Measurements from ENCODE around the gene NOSIP. TPM values are rescaled to one million over a fixed set of nuclear protein-coding genes. Genes with fewer than 3 reads are reported as not detected.

Gene NOSIP
- total RNA-seq, 1 donor from 2014 or later: 62.0 TPM

GRCh38 chr19:49507803-49508494, 72.4 kb downstream of the NOSIP start:
- no peaks in the 10 kb centered on the region for H3K27me3 Mint-ChIP-seq
- H3K36me3 Mint-ChIP-seq: no peaks in the 10 kb centered on the region
- no peak overlapping the region for H3K4me3 Mint-ChIP-seq
- peaks cover 13% of the 10 kb centered on the region for H3K4me1 Mint-ChIP-seq (ENCODE audit: unreplicated experiment)
- no peak for DNase-seq (ENCODE audit: extremely low spot score, unreplicated experiment)
- no peaks in the 10 kb centered on the region for H3K9me3 Mint-ChIP-seq
- peak overlapping the region; percentile 15 for H3K27ac Mint-ChIP-seq
- TF ChIP-seq CTCF (conservative IDR thresholded peaks at IDR 0.05): no peak

- no peaks in the 10 kb centered on the region for H3K9me3 Mint-ChIP-seq
- H3K4me1 Mint-ChIP-seq (ENCODE audit: unreplicated experiment): peaks cover 6% of the 10 kb centered on the region
- no peak overlapping the region for H3K4me3 Mint-ChIP-seq
- no peaks in the 10 kb centered on the region for H3K27me3 Mint-ChIP-seq
- H3K36me3 Mint-ChIP-seq: no peaks in the 10 kb centered on the region
- no peak overlapping the region for H3K27ac Mint-ChIP-seq
- DNase-seq (ENCODE audit: extremely low spot score, unreplicated experiment): no peak
- peak; percentile 80 for TF ChIP-seq CTCF (conservative IDR thresholded peaks at IDR 0.05)
Measured at GRCh38 chr19:49506575-49507105, 73.7 kb downstream of the NOSIP start.

Other genes with a start within 250 kb of the NOSIP start
- not detected in 2 replicates for gene CD37, start 245.2 kb downstream of the NOSIP start, total RNA-seq (ENCODE audit: low replicate concordance)
- gene TEAD2, start 218.1 kb downstream of the NOSIP start, total RNA-seq (ENCODE audit: low replicate concordance): 28.9 and 116 TPM in 2 replicates
- 0.90 and 9.4 TPM in 2 replicates for gene DKKL1, start 216.7 kb downstream of the NOSIP start, total RNA-seq (ENCODE audit: low replicate concordance)
- not detected in 2 replicates for gene KASH5, start 192.3 kb downstream of the NOSIP start, total RNA-seq (ENCODE audit: low replicate concordance)
- gene PTH2, start 157.1 kb downstream of the NOSIP start, total RNA-seq (ENCODE audit: low replicate concordance): not detected in 2 replicates
- not detected in 2 replicates for gene GFY, start 155.2 kb downstream of the NOSIP start, total RNA-seq (ENCODE audit: low replicate concordance)
- gene SLC17A7, start 139.0 kb downstream of the NOSIP start, total RNA-seq (ENCODE audit: low replicate concordance): 0.19 TPM in 1 of 2 replicates, not detected in the other
- gene PIH1D1, start 128.7 kb downstream of the NOSIP start, total RNA-seq (ENCODE audit: low replicate concordance): 83.1 and 93.3 TPM in 2 replicates
- gene ALDH16A1, start 127.3 kb downstream of the NOSIP start, total RNA-seq (ENCODE audit: low replicate concordance): 22.7 and 33.7 TPM in 2 replicates
- 1.9 and 2.0 TPM in 2 replicates for gene FLT3LG, start 106.3 kb downstream of the NOSIP start, total RNA-seq (ENCODE audit: low replicate concordance)
- gene RPL13A, start 92.9 kb downstream of the NOSIP start, total RNA-seq (ENCODE audit: low replicate concordance): 3,274 and 3,593 TPM in 2 replicates
- gene RPS11, start 84.1 kb downstream of the NOSIP start, total RNA-seq (ENCODE audit: low replicate concordance): 2,401 and 2,461 TPM in 2 replicates
- gene FCGRT, start 67.9 kb downstream of the NOSIP start, total RNA-seq (ENCODE audit: low replicate concordance): 102 and 106 TPM in 2 replicates
- 4.5 and 12.1 TPM in 2 replicates for gene RCN3, start 52.6 kb downstream of the NOSIP start, total RNA-seq (ENCODE audit: low replicate concordance)
- 5.1 and 5.2 TPM in 2 replicates for gene PRRG2, start 760 bp upstream of the NOSIP start, total RNA-seq (ENCODE audit: low replicate concordance)
- 32.0 and 40.0 TPM in 2 replicates for gene PRR12, start 10.6 kb upstream of the NOSIP start, total RNA-seq (ENCODE audit: low replicate concordance)
- 10.6 and 16.0 TPM in 2 replicates for gene RRAS, start 59.6 kb upstream of the NOSIP start, total RNA-seq (ENCODE audit: low replicate concordance)
- gene SCAF1, start 61.7 kb upstream of the NOSIP start, total RNA-seq (ENCODE audit: low replicate concordance): 75.0 and 78.1 TPM in 2 replicates
- gene IRF3, start 85.3 kb upstream of the NOSIP start, total RNA-seq (ENCODE audit: low replicate concordance): 81.4 and 86.6 TPM in 2 replicates
- gene BCL2L12, start 85.4 kb upstream of the NOSIP start, total RNA-seq (ENCODE audit: low replicate concordance): 40.8 and 49.2 TPM in 2 replicates
- gene PRMT1, start 96.7 kb upstream of the NOSIP start, total RNA-seq (ENCODE audit: low replicate concordance): 131 and 195 TPM in 2 replicates
- gene ADM5, start 109.0 kb upstream of the NOSIP start, total RNA-seq (ENCODE audit: low replicate concordance): 1.7 and 3.2 TPM in 2 replicates
- 7.8 and 65.0 TPM in 2 replicates for gene CPT1C, start 110.6 kb upstream of the NOSIP start, total RNA-seq (ENCODE audit: low replicate concordance)
- not detected in 2 replicates for gene TSKS, start 182.8 kb upstream of the NOSIP start, total RNA-seq (ENCODE audit: low replicate concordance)
- gene AP2A1, start 186.4 kb upstream of the NOSIP start, total RNA-seq (ENCODE audit: low replicate concordance): 75.2 and 82.9 TPM in 2 replicates
- 26.8 and 29.3 TPM in 2 replicates for gene FUZ, start 232.7 kb upstream of the NOSIP start, total RNA-seq (ENCODE audit: low replicate concordance)
- 88.5 and 88.9 TPM in 2 replicates for gene MED25, start 237.7 kb upstream of the NOSIP start, total RNA-seq (ENCODE audit: low replicate concordance)